GM12891 (cell line): Measurements from ENCODE around the gene ANKRD16.

Source experiments
- POLR2AphosphoS5 ChIP-seq: IDR thresholded peaks from 2 replicates; pipeline ENCODE4 v1.6.1; 2011; ENCODE audit warnings: low read depth, low read length, control low read depth
- TAF1 ChIP-seq: IDR thresholded peaks from 2 replicates; pipeline ENCODE4 v1.6.1; 2011; ENCODE audit warnings: low read depth, low read length, control low read depth

GRCh38 chr10:5910323-5911100, 20.8 kb upstream of the ANKRD16 start:
- TF ChIP-seq POLR2AphosphoS5 (no peak), TAF1 (no peak)
